Measurements from ENCODE around the gene TADA2B. TPM values are rescaled to one million over a fixed set of nuclear protein-coding genes. Genes with fewer than 3 reads are reported as not detected.

Gene TADA2B
- total and polyA plus RNA-seq, 2 of the 4 experiments (the other 2 are of a cell fraction) = 6.1 to 8.6 TPM

- TF ChIP-seq SMC3 (IDR thresholded peaks at IDR 0.05; ENCODE audit: low read depth, low read length) = no peak
These were observed 11.4 kb upstream of the TADA2B start (continued) for GRCh38 chr4:7031558-7032449.

- TF ChIP-seq POLR2A (IDR thresholded peaks at IDR 0.05; ENCODE audit: low read depth, low read length) = no peak
- no peak for TF ChIP-seq FOS (IDR thresholded peaks at IDR 0.05; ENCODE audit: low read depth, low read length)
- no peak for TF ChIP-seq RCOR1 (IDR thresholded peaks at IDR 0.05; ENCODE audit: insufficient replicate concordance, low read length)
- no peak for TF ChIP-seq SMC3 (IDR thresholded peaks at IDR 0.05; ENCODE audit: low read depth, low read length)
- no peak for TF ChIP-seq MAFK (IDR thresholded peaks at IDR 0.05; ENCODE audit: low read depth, low read length)
- TF ChIP-seq CTCF (conservative IDR thresholded peaks at IDR 0.05; ENCODE audit: low read depth, low read length) = no peak
- TF ChIP-seq RAD21 (IDR thresholded peaks at IDR 0.05; ENCODE audit: low read length) = no peak
- TF ChIP-seq CHD1 (IDR thresholded peaks at IDR 0.05; ENCODE audit: low read depth, low read length) = no peak
- no peak for TF ChIP-seq USF2 (IDR thresholded peaks at IDR 0.05; ENCODE audit: low read depth, low read length)
- TF ChIP-seq MAZ (IDR thresholded peaks at IDR 0.05; ENCODE audit: borderline replicate concordance, low read depth, low read length) = no peak
- TF ChIP-seq NFE2L2 (IDR thresholded peaks at IDR 0.05; ENCODE audit: low read depth, low read length) = no peak
- no CpG with 5 or more reads among the region's 8 CpGs for WGBS, 2 experiments (ENCODE audit: extremely low coverage in 2 of 2, insufficient read length in 1 of 2)
- CTCF ChIA-PET = no interaction called here
- H3K4me1 ChIP-seq (ENCODE audit: control insufficient read depth, insufficient read depth, low read length) = peaks cover 11% of the 10 kb centered on the region
- no peak overlapping the region for H3K4me3 ChIP-seq (ENCODE audit: insufficient read depth, low read depth, low read length)
- no peak overlapping the region for H3K14ac ChIP-seq (replicated peaks; ENCODE audit: low read depth, low read length)
- H2AK5ac ChIP-seq (ENCODE audit: low read depth, low read length) = no peak overlapping the region
- peaks cover 24% of the 10 kb centered on the region for H3K9me1 ChIP-seq (ENCODE audit: insufficient read depth, low read length)
- no peak overlapping the region for H3K4me2 ChIP-seq (ENCODE audit: low read depth, low read length)
- no peak overlapping the region for H2BK15ac ChIP-seq (ENCODE audit: low read depth, low read length)
- H3K36me3 ChIP-seq (ENCODE audit: control insufficient read depth, insufficient read depth, low read length) = peaks cover 43% of the 10 kb centered on the region
- no peak overlapping the region for H2AFZ ChIP-seq (replicated peaks; ENCODE audit: low read length, poor library complexity)
- no peak overlapping the region for H3K23ac ChIP-seq (ENCODE audit: low read depth, low read length)
- dilution Hi-C loops (cut with HindIII; ENCODE audit: low sequenced_read_pairs, unreplicated experiment) (no loop called here), in situ Hi-C loops (cut with MboI; ENCODE audit: low sequenced_read_pairs) (no loop called here), intact Hi-C loops (cut with micrococcal nuclease) (no loop called here)
- no peaks in the 10 kb centered on the region for H3K9me3 ChIP-seq (ENCODE audit: control insufficient read depth, insufficient read depth, low read length)
- no peak overlapping the region for H2AK9ac ChIP-seq (replicated peaks; ENCODE audit: low read depth, low read length, poor library complexity)
- H3K4ac ChIP-seq (ENCODE audit: low read depth, low read length) = no peak overlapping the region
- no peak overlapping the region for H3K56ac ChIP-seq (ENCODE audit: extremely low read depth, insufficient read depth, low read length)
- no peak overlapping the region for H2BK5ac ChIP-seq (ENCODE audit: low read depth, low read length, poor library complexity, severe bottlenecking)
- no peak overlapping the region for H4K5ac ChIP-seq (ENCODE audit: low read depth, low read length)
- no peak overlapping the region for H3K18ac ChIP-seq (ENCODE audit: low read depth, low read length)
- no peak overlapping the region for H4K91ac ChIP-seq (ENCODE audit: insufficient read depth, low read depth, low read length)
- ATAC-seq (ENCODE audit: low read depth) (no peak), DNase-seq (no peak)
- H3K27me3 ChIP-seq (ENCODE audit: control insufficient read depth, insufficient read depth, low read length) = no peaks in the 10 kb centered on the region
- peaks cover 3 to 26% of the 10 kb centered on the region in 2 experiments; a peak in 2 of 4 replicates for H3K79me1 ChIP-seq (ENCODE audit: low read depth in 1 of 2, low read length in 2 of 2)
- no peak overlapping the region for H3K9ac ChIP-seq (ENCODE audit: low read depth, low read length)
- no TSS peak for BruUV-seq (replicated peaks)
- POLR2A ChIA-PET (ENCODE audit: unreplicated experiment) = no interaction called here
- no peak overlapping the region for H2BK120ac ChIP-seq (ENCODE audit: low read depth, low read length)
- no peak overlapping the region for H2BK20ac ChIP-seq (ENCODE audit: low read depth, low read length)
- no peak overlapping the region for H3K27ac ChIP-seq (ENCODE audit: insufficient read depth, low read length)
- H4K20me1 ChIP-seq (ENCODE audit: insufficient read depth, low read length) = no peaks in the 10 kb centered on the region; the same call in 1 of the 2 replicates
- H4K8ac ChIP-seq (ENCODE audit: low read depth in 2 of 2, low read length in 2 of 2) = no peak overlapping the region
These were observed 10.6 kb upstream of the TADA2B start for GRCh38 chr4:7032596-7032995.

Measured in IMR-90 (cell line).